Measurements from ENCODE around the gene NSUN7.

The NSUN7 gene

GRCh38 chr4:40831146-40831907 is 81.6 kb downstream of the NSUN7 start:
- ChIA-PET CTCF (interaction anchor here (1.1 to 1.6 kb wide), 2 partner anchors 9 to 10 kb away, joined by 9 read pairs; no protein-coding TSS in a partner anchor), POLR2A (no interaction called here)
- no peak for TF ChIP-seq ZNF239 (tag by site-specific recombination; IDR thresholded peaks at IDR 0.05)
- TF ChIP-seq ZNF518A (tag by site-specific recombination; conservative IDR thresholded peaks at IDR 0.05; ENCODE audit: low read depth), result no peak
- no peak for TF ChIP-seq GLIS1 (tag by site-specific recombination; IDR thresholded peaks at IDR 0.05)
- no peak for TF ChIP-seq BCL11B (tag by site-specific recombination; IDR thresholded peaks at IDR 0.05; ENCODE audit: low read depth)
- TF ChIP-seq TSHZ1 (tag by site-specific recombination; IDR thresholded peaks at IDR 0.05; ENCODE audit: borderline replicate concordance), result no peak
- peaks cover 0 to 6% of the 10 kb centered on the region in 2 experiments; a peak in 1 of 3 replicates for H3K36me3 ChIP-seq (ENCODE audit: control insufficient read depth in 2 of 2, insufficient read depth in 1 of 2, low read length in 2 of 2)
- H3K4me1 ChIP-seq (ENCODE audit: control insufficient read depth, insufficient read depth, low read length), result no peaks in the 10 kb centered on the region
- no peak overlapping the region for H3K27ac ChIP-seq (ENCODE audit: extremely low read depth, low read depth, low read length)
- no peaks in the 10 kb centered on the region for H3K9me3 ChIP-seq (ENCODE audit: control insufficient read depth, insufficient read depth, low read depth, low read length)
- no peak overlapping the region for H3K4me3 ChIP-seq (ENCODE audit: low read depth, low read length)

GRCh38 chr4:40832175-40832574 is 82.4 kb downstream of the NSUN7 start:
- Histone ChIP-seq H3K36me3 (ENCODE audit: control insufficient read depth in 2 of 2, insufficient read depth in 1 of 2, low read length in 2 of 2) (peaks cover 0 to 3% of the 10 kb centered on the region in 2 experiments; a peak in 1 of 3 replicates), H3K4me1 (ENCODE audit: control insufficient read depth, insufficient read depth, low read length) (no peaks in the 10 kb centered on the region), H3K4me3 (ENCODE audit: low read depth, low read length) (no peak overlapping the region), H3K9me3 (ENCODE audit: control insufficient read depth, insufficient read depth, low read depth, low read length) (no peaks in the 10 kb centered on the region), H3K27ac (ENCODE audit: extremely low read depth, low read depth, low read length) (no peak overlapping the region)
- ChIA-PET POLR2A (no interaction called here), CTCF (interaction anchor here (0.5 to 1.6 kb wide), 2 partner anchors 9 to 99 kb away, joined by 5 to 9 read pairs; no protein-coding TSS in a partner anchor)
- no peak for TF ChIP-seq ZNF138 (tag by site-specific recombination; IDR thresholded peaks at IDR 0.05; ENCODE audit: borderline replicate concordance)
- no peak for TF ChIP-seq ZNF223 (tag by site-specific recombination; IDR thresholded peaks at IDR 0.05)
- no peak for TF ChIP-seq CTCF (tag by site-specific recombination; IDR thresholded peaks at IDR 0.05)
- no peak for TF ChIP-seq ZNF112 (tag by site-specific recombination; IDR thresholded peaks at IDR 0.05)

GRCh38 chr4:40833212-40833611 is 83.5 kb downstream of the NSUN7 start:
- CTCF ChIA-PET, result interaction anchor here (0.7 kb wide), 1 partner anchor 112 kb away, joined by 6 read pairs; no protein-coding TSS in a partner anchor
- Histone ChIP-seq H3K4me1 (ENCODE audit: control insufficient read depth, insufficient read depth, low read length) (no peaks in the 10 kb centered on the region), H3K36me3 (ENCODE audit: control insufficient read depth in 2 of 2, insufficient read depth in 1 of 2, low read length in 2 of 2) (peaks cover 0 to 3% of the 10 kb centered on the region in 2 experiments; a peak in 1 of 3 replicates), H3K4me3 (ENCODE audit: low read depth, low read length) (no peak overlapping the region), H3K9me3 (ENCODE audit: control insufficient read depth, insufficient read depth, low read depth, low read length) (no peaks in the 10 kb centered on the region), H3K27ac (ENCODE audit: extremely low read depth, low read depth, low read length) (no peak overlapping the region)
- POLR2A ChIA-PET, result no interaction called here
- TF ChIP-seq ZNF596 (tag by site-specific recombination; IDR thresholded peaks at IDR 0.05), result no peak
- no peak for TF ChIP-seq ZBTB1 (tag by site-specific recombination; IDR thresholded peaks at IDR 0.05)
- TF ChIP-seq, protein P1, sequence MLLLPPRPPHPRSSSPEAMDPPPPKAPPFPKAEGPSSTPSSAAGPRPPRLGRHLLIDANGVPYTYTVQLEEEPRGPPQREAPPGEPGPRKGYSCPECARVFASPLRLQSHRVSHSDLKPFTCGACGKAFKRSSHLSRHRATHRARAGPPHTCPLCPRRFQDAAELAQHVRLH (tag by site-specific recombination; IDR thresholded peaks at IDR 0.05), result no peak
